HepG2 (cell line): Measurements from ENCODE around the gene KLC3. TPM values are rescaled to one million over a fixed set of nuclear protein-coding genes. Genes with fewer than 3 reads are reported as not detected.

Experiments
- ATAC-seq: fragments of 200-7000 bp; cut with Tn5 transposase; 3 replicates; pipeline ENCODE4 v1.9.1; 2020; ENCODE audit warnings: mild to moderate bottlenecking, moderate library complexity
- BruUV-seq: library from RNA; stranded (reverse); fragments of 400-500 nt; replicated peaks from 2 replicates; lab custom pipeline; 2021; lab: Mats Ljungman, UMichigan
- CTCF ChIA-PET: fragments of 300-600 bp; formaldehyde crosslinking; extraction: SDS; loops from one replicate; lab custom pipeline; 2021; ENCODE audit warnings: low total read pairs, inconsistent platforms, low intra/inter-chr PET ratio; lab: Yijun Ruan, JAX
- POLR2A ChIA-PET: fragments of 350-600 bp; sonication (Branson Sonifier 250); formaldehyde crosslinking; loops from one replicate; lab custom pipeline; 2020; ENCODE audit warnings: antibody characterized with exemption, inconsistent platforms; lab: Yijun Ruan, JAX
- DNase-seq: peaks from one replicate; pipeline ENCODE4 v3.0.0-alpha.2; 2015; ENCODE audit warnings: low spot score
- FAIRE-seq: peaks from 3 replicates; lab custom pipeline; 2011; peaks lifted over from hg19 to GRCh38; lab: Jason Lieb, UNC
- H2AFZ ChIP-seq: one replicate; pipeline ENCODE4 v1.6.1; 2011; ENCODE audit warnings: low read length, inconsistent platforms
- H3K27ac ChIP-seq: fragments of 300-600 bp; 3 replicates; pipeline ENCODE4 v1.8.0; 2011; ENCODE audit warnings: mixed run types, mild to moderate bottlenecking, mixed read lengths, low read length, inconsistent platforms; ENCODE audit not compliant: insufficient read depth; ENCODE audit errors: extremely low read length
- H3K27me3 ChIP-seq, 2 experiments: fragments of 200-600 bp in 1 of 2; 2 replicates in 1 of 2; 3 replicates in 1 of 2; pipeline versions ENCODE4 v1.6.0 to v1.8.0; 2011; ENCODE audit warnings: low read length in 2 of 2, mild to moderate bottlenecking in 2 of 2, moderate library complexity in 2 of 2, inconsistent platforms in 1 of 2; ENCODE audit not compliant: insufficient read depth in 2 of 2, control insufficient read depth in 1 of 2
- H3K36me3 ChIP-seq, 2 experiments: fragments of 200-600 bp in 1 of 2; replicated peaks in 1 of 2; 2 replicates in 1 of 2; 3 replicates in 1 of 2; pipeline versions ENCODE4 v1.5.1 to v1.8.0; 2011; ENCODE audit warnings: low read length in 2 of 2, inconsistent platforms in 1 of 2; ENCODE audit not compliant: insufficient read depth in 2 of 2, control insufficient read depth in 1 of 2
- H3K4me1 ChIP-seq: 2 replicates; pipeline ENCODE4 v1.5.1; 2012; ENCODE audit warnings: low read length, inconsistent platforms; ENCODE audit not compliant: insufficient read depth
- H3K4me2 ChIP-seq: 2 replicates; pipeline ENCODE4 v1.6.0; 2011; ENCODE audit warnings: low read depth, low read length, inconsistent platforms
- H3K4me3 ChIP-seq, 3 experiments: fragments of 200-600 bp in 1 of 3; sonication (generic), shearing (Covaris generic) in 1 of 3; replicated peaks in 1 of 3; 2 replicates each; pipeline ENCODE4 v1.5.1; 2011 to 2016; ENCODE audit warnings: low read length in 3 of 3, inconsistent platforms in 2 of 3, low read depth in 2 of 3, mild to moderate bottlenecking in 2 of 3, control low read depth in 1 of 3, mixed read lengths in 1 of 3; ENCODE audit not compliant: insufficient read depth in 1 of 3
- H3K79me2 ChIP-seq: one replicate; pipeline ENCODE4 v1.6.1; 2011; ENCODE audit warnings: low read length, inconsistent platforms; ENCODE audit not compliant: insufficient read depth
- H3K9ac ChIP-seq: 2 replicates; pipeline ENCODE4 v1.6.0; 2011; ENCODE audit warnings: mild to moderate bottlenecking, low read depth, low read length, inconsistent platforms; ENCODE audit not compliant: insufficient read depth
- H3K9me3 ChIP-seq: 2 replicates; pipeline ENCODE4 v1.5.1; 2012; ENCODE audit warnings: mild to moderate bottlenecking, low read length
- H4K20me1 ChIP-seq: 2 replicates; pipeline ENCODE4 v1.6.0; 2011; ENCODE audit warnings: inconsistent platforms, mild to moderate bottlenecking, low read length, moderate library complexity; ENCODE audit not compliant: insufficient read depth
- BCL3 ChIP-seq: sonication (generic); formaldehyde crosslinking; IDR thresholded peaks from 2 replicates; pipeline ENCODE4 v1.5.1; 2020; ENCODE audit warnings: mild to moderate bottlenecking, missing genetic modification reagents, moderate library complexity
- CEBPZ ChIP-seq: IDR thresholded peaks from 2 replicates; pipeline ENCODE4 v1.6.1; 2012; ENCODE audit warnings: low read length, improper control_type of control experiment
- CHD4 ChIP-seq: fragments of 200-600 bp; sonication (generic); IDR thresholded peaks from 2 replicates; pipeline ENCODE4 v1.7.0; 2017; ENCODE audit warnings: mild to moderate bottlenecking, low read length, borderline replicate concordance
- HNF4A ChIP-seq: sonication (generic); formaldehyde crosslinking; IDR thresholded peaks from 2 replicates; pipeline ENCODE4 v1.4.0; 2020; ENCODE audit warnings: missing genetic modification reagents
- HNRNPUL1 ChIP-seq: fragments of 200-400 bp; formaldehyde crosslinking; IDR thresholded peaks from 2 replicates; pipeline ENCODE4 v1.6.1; 2017; ENCODE audit warnings: low read depth, mild to moderate bottlenecking, low read length, moderate library complexity
- NONO ChIP-seq, 2 experiments: fragments of 450-650 bp in 1 of 2; sonication (generic) in 1 of 2; formaldehyde crosslinking in 1 of 2; IDR thresholded peaks in 1 of 2; conservative IDR thresholded peaks in 1 of 2; 2 replicates each; pipeline versions ENCODE4 v1.6.1 to v1.8.0; 2017 to 2022; ENCODE audit warnings: mild to moderate bottlenecking in 1 of 2, missing genetic modification reagents in 1 of 2, moderate library complexity in 1 of 2
- SOX13 ChIP-seq, 3 experiments: fragments of 450-650 bp in 1 of 3; sonication (generic) in 1 of 3; formaldehyde crosslinking in 1 of 3; IDR thresholded peaks in 2 of 3; conservative IDR thresholded peaks in 1 of 3; 2 replicates each; pipeline versions ENCODE4 v1.5.0 to v1.6.1; 2016 to 2020; ENCODE audit warnings: antibody characterized with exemption in 1 of 3, mild to moderate bottlenecking in 1 of 3, missing compliant biosample characterization in 1 of 3, missing genetic modification reagents in 1 of 3, moderate library complexity in 1 of 3
- SP4 ChIP-seq: sonication (generic); formaldehyde crosslinking; IDR thresholded peaks from 2 replicates; pipeline ENCODE4 v1.8.1; 2023; ENCODE audit warnings: mild to moderate bottlenecking, missing genetic modification reagents
- ZNF629 ChIP-seq: sonication (generic); formaldehyde crosslinking; conservative IDR thresholded peaks from 2 replicates; pipeline ENCODE4 v1.5.0; 2020; ENCODE audit warnings: missing genetic modification reagents
- WGBS: methylation state at CpG from one replicate; pipeline ENCODE4 v1.1.6; 2017; ENCODE audit warnings: low lambda C conversion rate; 5-methylcytosine and 5-hydroxymethylcytosine counted together
- in situ Hi-C: cut with HindIII; loops from 2 replicates; pipeline ENCODE4 v1.10.0; 2017; ENCODE audit warnings: low pct_unique_long_range_greater_than_20kb; ENCODE audit not compliant: extremely low pct_ligation_motif_present
- intact Hi-C: fragments of 100-400 bp; cut with micrococcal nuclease; formaldehyde crosslinking; loops from one replicate; pipeline ENCODE4 v1.10.0; 2022; ENCODE audit not compliant: unreplicated experiment
- polyA plus RNA-seq, 8 experiments: library from polyadenylated mRNA; depleted of rRNA in 3 of 8; stranded (reverse) in 7 of 8; unstranded in 1 of 8; fragments of >200 nt; fragmentation: Illumina TruSeq in 4 of 8; extraction: Trizol in 4 of 8; gene quantifications; 2 replicates each; pipeline versions ENCODE4 v1.2.1 to v1.2.3, GENCODE V29; 2011 to 2016; ENCODE audit warnings: low read depth in 4 of 8, missing spikeins in 1 of 8, mixed read lengths in 1 of 8; ENCODE audit not compliant: insufficient read depth in 1 of 8
- total RNA-seq, 5 experiments: library from RNA; depleted of rRNA; stranded (reverse); fragments of >200 nt; fragmentation: Illumina TruSeq; extraction: Trizol; gene quantifications; 2 replicates each; pipeline ENCODE4 v1.2.3, GENCODE V29; 2016; ENCODE audit warnings: low read depth in 1 of 5

The KLC3 gene
- total and polyA plus RNA-seq, 2 of the 13 experiments (the other 11 are each of a cell fraction or from before 2014, with no cell fraction given) = 0.13 TPM; not detected in 1

- no TSS peak for BruUV-seq
- Histone ChIP-seq H3K9me3 (no peaks in the 10 kb centered on the region), H3K79me2 (no peaks in the 10 kb centered on the region), H3K27ac (no peak overlapping the region), H3K4me1 (peaks cover 21% of the 10 kb centered on the region), H3K4me2 (no peak overlapping the region), H2AFZ (no peak overlapping the region), H3K36me3 (peaks cover 1 to 9% of the 10 kb centered on the region in 2 experiments; a peak in 3 of 5 replicates), H3K9ac (no peak overlapping the region), H3K4me3 (no peak overlapping the region), H3K27me3 (no peaks in the 10 kb centered on the region), H4K20me1 (no peaks in the 10 kb centered on the region)
- CTCF ChIA-PET = no interaction called here
- ATAC-seq (no peak), DNase-seq (no peak), FAIRE-seq (no peak)
- intact Hi-C loops = no loop called here
- TF ChIP-seq CHD4 = peak; percentile 51; the same call in 1 of the 2 replicates
- TF ChIP-seq ZNF629 (CRISPR knock-in tag) = peak; percentile 72
- TF ChIP-seq NONO (IDR thresholded peaks at IDR 0.05) = no peak
- TF ChIP-seq NONO (CRISPR knock-in tag; conservative IDR thresholded peaks at IDR 0.05) = 0 out of 2 replicates have a peak, but pooled peaks have one; percentile 5
- no peak for TF ChIP-seq HNF4A (CRISPR knock-in tag)
- 96% methylated on average over 12 of the region's 12 CpGs for WGBS
- in situ Hi-C loops = no loop called here
- POLR2A ChIA-PET = interaction anchor here (0.6 kb wide), 1 partner anchor 14 kb away, joined by 4 read pairs; no protein-coding TSS in a partner anchor
These were observed 37.1 kb upstream of the KLC3 start for GRCh38 chr19:45303269-45304060.

GRCh38 chr19:45304141-45304926, 36.2 kb upstream of the KLC3 start:
- TSS peak; percentile 50 for BruUV-seq
- TF ChIP-seq SOX13 (IDR thresholded peaks at IDR 0.05) (no peak), SOX13 (CRISPR knock-in tag; conservative IDR thresholded peaks at IDR 0.05 in 1 of 2, IDR thresholded peaks at IDR 0.05 in 1 of 2) (no peak), BCL3 (CRISPR knock-in tag) (no peak), HNRNPUL1 (no peak), SP4 (CRISPR knock-in tag) (0 out of 2 replicates have a peak, but pooled peaks have one; percentile 29), CEBPZ (no peak)

More at GRCh38 chr19:45304141-45304926, 36.2 kb upstream of the KLC3 start:
- no peak overlapping the region for H3K9ac ChIP-seq
- ATAC-seq (peak; percentile 10; the same call in 2 of the 3 replicates), FAIRE-seq (no peak), DNase-seq (no peak)
- no peaks in the 10 kb centered on the region for H3K79me2 ChIP-seq
- H3K27ac ChIP-seq = no peak overlapping the region
- H3K4me1 ChIP-seq = peaks cover 21% of the 10 kb centered on the region
- CTCF ChIA-PET = no interaction called here
- no peaks in the 10 kb centered on the region for H3K9me3 ChIP-seq
- H3K27me3 ChIP-seq = no peaks in the 10 kb centered on the region
- no peaks in the 10 kb centered on the region for H4K20me1 ChIP-seq
- peaks cover 0 to 9% of the 10 kb centered on the region in 2 experiments; a peak in 2 of 5 replicates for H3K36me3 ChIP-seq
- POLR2A ChIA-PET = interaction anchor here (0.6 kb wide), 1 partner anchor 15 kb away, joined by 4 read pairs; no protein-coding TSS in a partner anchor
- no peak overlapping the region for H2AFZ ChIP-seq
- intact Hi-C loops = no loop called here
- no peak overlapping the region for H3K4me3 ChIP-seq
- H3K4me2 ChIP-seq = no peak overlapping the region
- WGBS = 64% methylated on average over 3 of the region's 4 CpGs
- in situ Hi-C loops = no loop called here
